SH-SY5Y (cell line): ENCODE results near the gene KIF2C.

ENCODE experiments used
- GATA2 ChIP-seq: IDR thresholded peaks from 2 replicates; pipeline ENCODE4 v1.6.1; 2011; ENCODE audit warnings: mild to moderate bottlenecking, low read depth, low read length
- GATA3 ChIP-seq: IDR thresholded peaks from 2 replicates; pipeline ENCODE4 v1.6.1; 2011; ENCODE audit warnings: low read depth, mild to moderate bottlenecking, low read length, moderate library complexity

DNA sequence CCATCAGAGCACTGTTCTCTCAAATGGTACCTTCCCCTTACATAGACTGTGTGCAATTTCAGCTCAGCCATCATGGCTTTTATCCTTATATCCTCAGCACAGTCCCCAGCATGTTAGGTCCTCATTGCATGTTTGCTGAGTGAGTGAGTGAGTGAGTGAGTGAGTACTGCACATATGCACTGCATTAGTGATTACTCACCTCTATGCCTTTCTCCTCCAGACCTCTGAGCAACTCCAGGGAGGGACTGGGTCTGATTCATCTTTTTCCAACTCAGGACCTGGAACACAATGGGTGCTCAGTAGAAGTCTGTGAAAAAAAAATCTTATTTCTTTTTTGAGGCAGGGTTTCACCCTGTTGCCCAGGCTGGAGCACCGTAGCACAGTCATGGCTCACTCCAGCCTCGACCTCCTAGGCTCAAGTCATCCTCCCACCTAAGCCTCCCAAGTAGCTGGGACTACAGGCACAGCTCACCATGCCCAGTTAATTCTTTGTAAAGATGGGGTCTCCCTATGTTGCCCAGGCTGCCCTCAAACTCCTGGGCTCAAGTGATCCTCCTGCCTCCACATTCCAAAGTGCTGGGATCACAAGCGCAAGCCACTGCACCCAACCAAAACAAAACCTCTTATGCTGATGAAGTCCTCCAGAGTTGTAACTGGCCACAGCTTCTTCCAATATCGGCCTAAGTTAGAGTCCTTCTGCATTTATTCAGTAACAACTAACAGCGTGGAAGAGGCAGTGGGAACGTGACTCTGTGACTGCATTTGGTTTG is 32.3 kb upstream of the KIF2C start:
- TF ChIP-seq GATA3 (no peak), GATA2 (no peak)
